ENCODE data around the gene IFIT3. TPM values are rescaled to one million over a fixed set of nuclear protein-coding genes. Genes with fewer than 3 reads are reported as not detected.

The IFIT3 gene
- total RNA-seq, 2 donors from 2014 or later, result 0.42 TPM; not detected in 1

DNA sequence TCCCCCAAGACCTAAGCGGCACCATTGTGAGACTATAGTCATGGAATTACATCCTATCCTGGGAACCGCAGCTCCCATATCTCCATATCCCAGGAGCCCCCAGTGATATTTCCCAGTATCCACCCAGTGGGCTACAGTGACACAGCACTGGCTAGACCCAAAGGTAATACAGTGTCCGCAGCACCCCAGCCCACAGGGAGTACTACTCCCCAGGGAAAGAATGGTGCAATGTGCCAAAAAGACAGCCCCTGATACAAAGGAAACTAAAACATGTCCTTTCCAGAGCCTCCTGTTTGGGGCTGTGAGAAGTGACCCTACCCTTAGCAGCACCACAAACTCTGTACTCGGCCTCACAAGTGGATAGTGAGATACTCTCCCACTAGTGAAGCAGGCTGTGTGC lies 30.4 kb upstream of the IFIT3 start:
- no peak for DNase-seq
- Histone ChIP-seq H3K27me3 (ENCODE audit: control insufficient read depth, insufficient read depth, low read length, poor library complexity, severe bottlenecking) (no peaks in the 10 kb centered on the region), H3K9me3 (ENCODE audit: control insufficient read depth, low read length) (peaks cover 5% of the 10 kb centered on the region), H3K4me1 (ENCODE audit: control insufficient read depth, insufficient read depth, low read length) (no peaks in the 10 kb centered on the region), H3K27ac (ENCODE audit: low read depth, low read length) (no peak overlapping the region), H3K4me3 (ENCODE audit: low read length) (no peak overlapping the region), H3K9ac (ENCODE audit: extremely low read depth, low read length, poor library complexity, severe bottlenecking) (no peak overlapping the region), H3K36me3 (ENCODE audit: control insufficient read depth, insufficient read depth, low read length) (no peaks in the 10 kb centered on the region)
- H3K4me1 Mint-ChIP-seq, result peaks cover 15% of the 10 kb centered on the region
- WGBS, 2 experiments (ENCODE audit: insufficient coverage in 1 of 2, insufficient read length in 1 of 2), result 91 to 93% methylated on average over 3 to 4 of the region's 4 CpGs
- H3K27ac Mint-ChIP-seq, result no peak overlapping the region
- no peak overlapping the region for H3K4me3 Mint-ChIP-seq
- H3K27me3 Mint-ChIP-seq (ENCODE audit: insufficient read depth), result no peaks in the 10 kb centered on the region
- H3K36me3 Mint-ChIP-seq (ENCODE audit: low read depth), result no peaks in the 10 kb centered on the region
- no peak for TF ChIP-seq CTCF (conservative IDR thresholded peaks at IDR 0.05)
- no peaks in the 10 kb centered on the region for H3K9me3 Mint-ChIP-seq

- Mint-ChIP-seq H3K27ac (no peak overlapping the region), H3K36me3 (ENCODE audit: low read depth) (no peaks in the 10 kb centered on the region), H3K9me3 (no peaks in the 10 kb centered on the region), H3K4me1 (peaks cover 15% of the 10 kb centered on the region), H3K27me3 (ENCODE audit: insufficient read depth) (no peaks in the 10 kb centered on the region), H3K4me3 (no peak overlapping the region)
- Histone ChIP-seq H3K9ac (ENCODE audit: extremely low read depth, low read length, poor library complexity, severe bottlenecking) (no peak overlapping the region), H3K36me3 (ENCODE audit: control insufficient read depth, insufficient read depth, low read length) (no peaks in the 10 kb centered on the region), H3K9me3 (ENCODE audit: control insufficient read depth, low read length) (peaks cover 5% of the 10 kb centered on the region), H3K27me3 (ENCODE audit: control insufficient read depth, insufficient read depth, low read length, poor library complexity, severe bottlenecking) (no peaks in the 10 kb centered on the region), H3K4me3 (ENCODE audit: low read length) (no peak overlapping the region), H3K27ac (ENCODE audit: low read depth, low read length) (no peak overlapping the region), H3K4me1 (ENCODE audit: control insufficient read depth, insufficient read depth, low read length) (no peaks in the 10 kb centered on the region)
- no peak for DNase-seq
- WGBS, 2 experiments (ENCODE audit: insufficient coverage in 1 of 2, insufficient read length in 1 of 2), result 90 to 100% methylated on average over 1 to 4 of the region's 5 CpGs
- no peak for TF ChIP-seq CTCF (conservative IDR thresholded peaks at IDR 0.05)
Observed at GRCh38 chr10:89297791-89298190, 30.0 kb upstream of the IFIT3 start.

DNA sequence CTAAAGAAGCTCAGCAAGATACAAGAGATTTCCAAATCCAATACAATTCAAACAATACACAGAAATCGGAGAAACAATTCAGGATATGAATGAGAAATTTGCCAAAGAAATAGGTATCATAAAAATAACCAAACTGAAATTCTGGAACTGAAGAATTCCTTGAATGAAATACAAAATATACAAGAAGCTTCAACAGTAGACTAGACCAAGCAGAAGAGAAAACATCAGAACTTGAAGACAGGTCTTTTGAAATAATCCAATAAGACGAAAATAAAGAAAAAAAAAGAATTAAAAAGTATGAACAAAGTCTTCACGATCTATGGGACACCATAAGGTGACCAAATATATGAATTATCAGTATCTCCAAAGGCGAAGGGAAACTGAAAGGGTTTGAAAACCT lies 28.8 kb upstream of the IFIT3 start:
- WGBS, 2 experiments (ENCODE audit: insufficient coverage in 1 of 2, insufficient read length in 1 of 2), result 80 to 88% methylated on average over 1 to 4 of the region's 4 CpGs
- TF ChIP-seq CTCF (conservative IDR thresholded peaks at IDR 0.05), result no peak

More for the DNA sequence above, 28.8 kb upstream of the IFIT3 start:
- Histone ChIP-seq H3K27me3 (ENCODE audit: control insufficient read depth, insufficient read depth, low read length, poor library complexity, severe bottlenecking) (no peaks in the 10 kb centered on the region), H3K9me3 (ENCODE audit: control insufficient read depth, low read length) (peaks cover 5% of the 10 kb centered on the region), H3K36me3 (ENCODE audit: control insufficient read depth, insufficient read depth, low read length) (no peaks in the 10 kb centered on the region), H3K4me3 (ENCODE audit: low read length) (no peak overlapping the region), H3K9ac (ENCODE audit: extremely low read depth, low read length, poor library complexity, severe bottlenecking) (no peak overlapping the region), H3K4me1 (ENCODE audit: control insufficient read depth, insufficient read depth, low read length) (no peaks in the 10 kb centered on the region), H3K27ac (ENCODE audit: low read depth, low read length) (no peak overlapping the region)
- no peak overlapping the region for H3K4me3 Mint-ChIP-seq
- H3K36me3 Mint-ChIP-seq (ENCODE audit: low read depth), result no peaks in the 10 kb centered on the region
- no peaks in the 10 kb centered on the region for H3K27me3 Mint-ChIP-seq (ENCODE audit: insufficient read depth)
- H3K9me3 Mint-ChIP-seq, result no peaks in the 10 kb centered on the region
- DNase-seq, result no peak
- no peak overlapping the region for H3K27ac Mint-ChIP-seq
- peaks cover 15% of the 10 kb centered on the region for H3K4me1 Mint-ChIP-seq
